Measurements from ENCODE around the gene POSTN.

Gene POSTN
- 0 reads per million in 3 experiments for total RNA-seq

GRCh38 chr13:37598597-37598996 is at the start of gene POSTN:
Gene POSTN, minus strand, starts transcription at chr13:37598768. Its CDS starts 42 bp downstream, at chr13:37598726.
- DNase-seq = no peak

- no peak for DNase-seq
These were observed 48.6 kb upstream of the POSTN start for GRCh38 chr13:37647031-37647650.

- no peak for DNase-seq
These were observed 48.0 kb upstream of the POSTN start for GRCh38 chr13:37646531-37646930.

GRCh38 chr13:37645181-37645740 is 46.7 kb upstream of the POSTN start:
- DNase-seq = no peak

- DNase-seq = no peak
These were observed 42.8 kb upstream of the POSTN start for GRCh38 chr13:37641391-37641790.

GRCh38 chr13:37640499-37640898 is 41.9 kb upstream of the POSTN start:
- no peak for DNase-seq

GRCh38 chr13:37636701-37637100 is 38.1 kb upstream of the POSTN start:
- no peak for DNase-seq

- DNase-seq = no peak
These were observed 33.7 kb upstream of the POSTN start for GRCh38 chr13:37632294-37632693.

GRCh38 chr13:37627428-37627827 is 28.9 kb upstream of the POSTN start:
- no peak for DNase-seq

GRCh38 chr13:37621811-37622361 is 23.3 kb upstream of the POSTN start:
- no peak for DNase-seq

- DNase-seq = no peak
These were observed 20.0 kb upstream of the POSTN start for GRCh38 chr13:37618554-37618953.

GRCh38 chr13:37617173-37617572 is 18.6 kb upstream of the POSTN start:
- no peak for DNase-seq

GRCh38 chr13:37616131-37616530 is 17.6 kb upstream of the POSTN start:
- no peak for DNase-seq

GRCh38 chr13:37615276-37615675 is 16.7 kb upstream of the POSTN start:
- no peak for DNase-seq

GRCh38 chr13:37613638-37614037 is 15.1 kb upstream of the POSTN start:
- no peak for DNase-seq

- DNase-seq = no peak
These were observed 14.7 kb upstream of the POSTN start for GRCh38 chr13:37613236-37613635.

GRCh38 chr13:37608750-37609339 is 10.3 kb upstream of the POSTN start:
- no peak for DNase-seq

- DNase-seq = no peak
These were observed 4.3 kb upstream of the POSTN start for GRCh38 chr13:37602733-37603381.

- DNase-seq = no peak
These were observed 3.3 kb upstream of the POSTN start for GRCh38 chr13:37601648-37602440.

GRCh38 chr13:37599519-37599918 is 951 bp upstream of the POSTN start:
- DNase-seq = no peak

- DNase-seq = no peak
These were observed 1.0 kb downstream of the POSTN start for GRCh38 chr13:37597477-37598025.

- DNase-seq = no peak
These were observed 1.8 kb downstream of the POSTN start for GRCh38 chr13:37596805-37597204.

GRCh38 chr13:37595162-37595561 is 3.4 kb downstream of the POSTN start:
- no peak for DNase-seq
